GM23338 (cell line): ENCODE data around the gene SULT1A4. TPM values are rescaled to one million over a fixed set of nuclear protein-coding genes. Genes with fewer than 3 reads are reported as not detected.
"Not testable (repeated sequence)": the region's sequence is repeated elsewhere in the genome, so short reads cannot be mapped to it uniquely, and the experiment has no call there.

ENCODE experiments used
- ATAC-seq: fragments of 200-7000 bp; cut with Tn5 transposase; 3 replicates; pipeline ENCODE4 v1.9.1; 2020
- DNase-seq: peaks from one replicate; pipeline ENCODE4 v3.0.0-alpha.2; 2015; ENCODE audit warnings: low spot score
- H2AFZ ChIP-seq: fragments of 200-600 bp; sonication (generic); 2 replicates; pipeline ENCODE4 v1.8.0; 2016; ENCODE audit warnings: antibody characterized with exemption, mild to moderate bottlenecking, moderate library complexity
- H3F3A ChIP-seq: fragments of 200-600 bp; sonication (generic); replicated peaks from 2 replicates; pipeline ENCODE4 v1.8.0; 2017; ENCODE audit warnings: antibody characterized with exemption, mixed run types, low read depth
- H3K27ac ChIP-seq: fragments of 200-600 bp; sonication (generic); 2 replicates; pipeline ENCODE4 v1.6.1; 2016; ENCODE audit warnings: low read depth
- H3K27me3 ChIP-seq: fragments of 200-600 bp; sonication (generic); 2 replicates; pipeline ENCODE4 v1.8.0; 2016; ENCODE audit warnings: mild to moderate bottlenecking, mixed run types, moderate library complexity; ENCODE audit not compliant: insufficient read depth
- H3K36me3 ChIP-seq: fragments of 200-600 bp; sonication (generic); 2 replicates; pipeline ENCODE4 v1.8.0; 2016; ENCODE audit warnings: mild to moderate bottlenecking; ENCODE audit not compliant: insufficient read depth
- H3K4me1 ChIP-seq: fragments of 200-600 bp; sonication (generic); 2 replicates; pipeline ENCODE4 v1.8.0; 2016; ENCODE audit warnings: mild to moderate bottlenecking, moderate library complexity; ENCODE audit not compliant: insufficient read depth
- H3K4me2 ChIP-seq: fragments of 200-600 bp; sonication (generic); 2 replicates; pipeline ENCODE4 v1.7.1; 2017; ENCODE audit warnings: mixed run types
- H3K4me3 ChIP-seq: fragments of 200-600 bp; sonication (generic); 2 replicates; pipeline ENCODE4 v1.6.1; 2016; ENCODE audit warnings: mixed run types
- H3K79me2 ChIP-seq: fragments of 200-600 bp; sonication (generic); replicated peaks from 2 replicates; pipeline ENCODE4 v1.8.0; 2017; ENCODE audit warnings: mild to moderate bottlenecking; ENCODE audit not compliant: insufficient read depth
- H3K9me2 ChIP-seq: fragments of 200-600 bp; sonication (generic); 2 replicates; pipeline ENCODE4 v1.8.0; 2017; ENCODE audit not compliant: insufficient read depth
- H4K20me1 ChIP-seq: fragments of 200-600 bp; sonication (generic); replicated peaks from 2 replicates; pipeline ENCODE4 v1.8.0; 2017; ENCODE audit warnings: mild to moderate bottlenecking; ENCODE audit not compliant: insufficient read depth
- H3K27ac Mint-ChIP-seq: 2 replicates; pipeline ENCODE4 v1.8.0; 2020; ENCODE audit warnings: inconsistent platforms, mild to moderate bottlenecking, moderate library complexity, mixed read lengths
- H3K27me3 Mint-ChIP-seq: 3 replicates; pipeline ENCODE4 v1.8.0; 2022; ENCODE audit warnings: low read depth, mild to moderate bottlenecking, moderate library complexity, mixed read lengths, inconsistent platforms; ENCODE audit not compliant: insufficient read depth, poor library complexity
- H3K36me3 Mint-ChIP-seq: 3 replicates; pipeline ENCODE4 v1.8.0; 2021; ENCODE audit warnings: low read depth, mild to moderate bottlenecking, inconsistent platforms, moderate library complexity, mixed read lengths
- H3K4me1 Mint-ChIP-seq: 3 replicates; pipeline ENCODE4 v1.8.0; 2020; ENCODE audit warnings: mild to moderate bottlenecking, inconsistent platforms, mixed read lengths
- H3K4me3 Mint-ChIP-seq: 3 replicates; pipeline ENCODE4 v1.8.0; 2021; ENCODE audit warnings: moderate library complexity, mild to moderate bottlenecking, inconsistent platforms, mixed read lengths
- H3K9me3 Mint-ChIP-seq: 3 replicates; pipeline ENCODE4 v1.8.0; 2020; ENCODE audit warnings: moderate library complexity, mild to moderate bottlenecking, inconsistent platforms, mixed read lengths
- polyA plus RNA-seq: library from polyadenylated mRNA; unstranded; fragments of >200 nt; fragmentation: Nextera tagmentation; extraction: Ambion mirVana; gene quantifications from 2 replicates; pipeline ENCODE4 v1.2.1, GENCODE V29; 2016
- small RNA-seq: library from RNA; depleted of rRNA; stranded (forward); fragments of <200 nt; gene quantifications from one replicate; pipeline ENCODE3, GENCODE V24; 2014; ENCODE audit warnings: low replicate concordance
- total RNA-seq: library from RNA; depleted of rRNA; stranded (reverse); fragments of >200 nt; shearing (Covaris generic); gene quantifications from 2 replicates; pipeline ENCODE4 v1.2.3, GENCODE V29; 2014; rRNA removed

SULT1A4 gene
- total and polyA plus RNA-seq, 2 experiments from 2014 or later = 3.9 to 4.2 TPM

- not testable (repeated sequence) for H3K27ac ChIP-seq, H3K36me3 Mint-ChIP-seq, H3K4me2 ChIP-seq, H3F3A ChIP-seq, H3K27me3 Mint-ChIP-seq, H3K27me3 ChIP-seq, H3K4me3 Mint-ChIP-seq, H3K4me1 Mint-ChIP-seq, H3K4me1 ChIP-seq, H3K79me2 ChIP-seq, H3K9me2 ChIP-seq, DNase-seq, H3K27ac Mint-ChIP-seq, H3K4me3 ChIP-seq, ATAC-seq, H3K36me3 ChIP-seq, H2AFZ ChIP-seq, H3K9me3 Mint-ChIP-seq, H4K20me1 ChIP-seq
Measured at GRCh38 chr16:29472065-29472464, 12.4 kb downstream of the SULT1A4 start.

GRCh38 chr16:29482276-29482675, 22.6 kb downstream of the SULT1A4 start:
- not testable (repeated sequence) for H3K4me3 ChIP-seq, H3K9me2 ChIP-seq, H3K36me3 Mint-ChIP-seq, H3K27me3 Mint-ChIP-seq, H3K36me3 ChIP-seq, H2AFZ ChIP-seq, H3F3A ChIP-seq, DNase-seq, H3K79me2 ChIP-seq, H3K4me2 ChIP-seq, H3K4me1 ChIP-seq, H3K27me3 ChIP-seq, H4K20me1 ChIP-seq, H3K4me3 Mint-ChIP-seq, H3K27ac ChIP-seq, ATAC-seq, H3K4me1 Mint-ChIP-seq, H3K9me3 Mint-ChIP-seq, H3K27ac Mint-ChIP-seq

DNA sequence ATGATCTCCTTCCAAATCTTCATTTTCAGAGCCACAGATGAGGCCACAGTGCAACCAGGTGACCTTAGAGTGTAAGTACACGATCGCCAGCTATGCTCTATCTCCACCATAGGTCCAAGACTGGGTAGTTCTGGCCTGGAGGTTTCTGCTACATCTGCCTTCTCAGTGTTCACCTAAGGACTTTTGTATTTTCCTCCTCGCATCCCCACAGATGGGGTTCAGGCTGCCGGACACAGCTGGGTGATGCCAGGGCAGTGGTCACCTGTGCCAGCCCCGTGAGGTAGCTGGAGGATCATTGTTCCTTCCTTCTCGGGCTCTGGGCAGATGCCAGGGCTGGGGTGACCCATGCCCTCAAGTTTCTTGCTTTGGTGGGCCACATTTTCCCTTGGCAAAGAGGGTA, 46.6 kb downstream of the SULT1A4 start, which contains the start of gene NPIPB12:
Gene NPIPB12, minus strand, starts transcription at position 101 of the 400 bp plus-strand sequence.
- H3K4me3 ChIP-seq, H3K9me3 Mint-ChIP-seq, H2AFZ ChIP-seq, H3K4me3 Mint-ChIP-seq, H3K4me1 Mint-ChIP-seq, H3K27ac ChIP-seq, H3K9me2 ChIP-seq, H3K36me3 ChIP-seq, H3K79me2 ChIP-seq, ATAC-seq, H3K4me2 ChIP-seq, H4K20me1 ChIP-seq, H3F3A ChIP-seq, H3K4me1 ChIP-seq, H3K27ac Mint-ChIP-seq, DNase-seq, H3K27me3 ChIP-seq, H3K36me3 Mint-ChIP-seq, H3K27me3 Mint-ChIP-seq: not testable (repeated sequence)

Small RNAs within 50 kb of the gene (small RNA-seq; reads per million reads assigned to genes)
- not detected for gene AC133555.2

Other genes with a start within 250 kb of the SULT1A4 start
- gene NPIPB11, start 53.2 kb upstream of the SULT1A4 start, total RNA-seq = 1.2 and 5.5 TPM in 2 replicates
- gene NPIPB11, start 53.2 kb upstream of the SULT1A4 start, polyA plus RNA-seq = 1.9 and 2.3 TPM in 2 replicates
- 22.1 and 25.4 TPM in 2 replicates for gene BOLA2, start 5.6 kb upstream of the SULT1A4 start, total RNA-seq
- gene BOLA2, start 5.6 kb upstream of the SULT1A4 start, polyA plus RNA-seq = 30.0 and 39.6 TPM in 2 replicates
- 62.6 and 65.9 TPM in 2 replicates for gene SLX1B, start 5.4 kb upstream of the SULT1A4 start, total RNA-seq
- gene SLX1B, start 5.4 kb upstream of the SULT1A4 start, polyA plus RNA-seq = 2.8 and 2.9 TPM in 2 replicates
- 17.6 and 66.2 TPM in 2 replicates for gene NPIPB12, start 46.5 kb downstream of the SULT1A4 start, total RNA-seq
- gene NPIPB12, start 46.5 kb downstream of the SULT1A4 start, polyA plus RNA-seq = 64.6 and 72.8 TPM in 2 replicates
- 2.1 and 2.3 TPM in 2 replicates for gene SPN, start 203.3 kb downstream of the SULT1A4 start, total RNA-seq
- gene SPN, start 203.3 kb downstream of the SULT1A4 start, polyA plus RNA-seq = 0.52 and 0.82 TPM in 2 replicates
- gene QPRT, start 219.3 kb downstream of the SULT1A4 start, total RNA-seq = 102 and 128 TPM in 2 replicates
- 65.4 and 79.1 TPM in 2 replicates for gene QPRT, start 219.3 kb downstream of the SULT1A4 start, polyA plus RNA-seq